ENCODE data around the gene MGAT5B.

GRCh38 chr17:76907352-76907751, 39.1 kb downstream of the MGAT5B start:
- no peak for TF ChIP-seq CTCF (IDR thresholded peaks at IDR 0.05)
- no peak for TF ChIP-seq POLR2AphosphoS5 (IDR thresholded peaks at IDR 0.05)

All from prostate gland (tissue), 2 donors.